GM12872 (cell line): ENCODE measurements around the gene RSRC1.

Experiments used
- TF ChIP-seq, protein P1 (sequence below): IDR thresholded peaks from 3 replicates; pipeline ENCODE4 v1.5.1; 2011; ENCODE audit warnings: low read depth, mild to moderate bottlenecking, low read length, moderate library complexity; ENCODE audit not compliant: insufficient read depth

RSRC1 gene

DNA sequence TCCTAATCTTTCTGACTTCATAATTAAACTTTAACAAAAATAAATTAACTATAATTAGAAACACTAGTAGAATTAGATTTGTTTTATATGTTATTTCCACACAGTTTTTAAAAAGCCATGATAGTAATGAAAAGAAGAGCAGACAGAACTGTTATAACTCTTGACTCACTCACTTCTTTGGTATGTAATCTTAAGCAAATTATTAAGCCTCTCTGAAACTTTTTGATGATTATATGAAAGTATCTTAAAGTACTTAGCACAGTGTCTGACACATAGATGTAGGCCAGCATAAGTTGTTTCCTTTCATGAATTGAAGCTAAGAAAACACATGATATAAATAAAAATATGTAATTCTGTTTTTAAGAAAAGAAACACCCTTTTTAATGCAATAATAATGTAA is 337.5 kb downstream of the RSRC1 start:
- TF ChIP-seq, protein P1, sequence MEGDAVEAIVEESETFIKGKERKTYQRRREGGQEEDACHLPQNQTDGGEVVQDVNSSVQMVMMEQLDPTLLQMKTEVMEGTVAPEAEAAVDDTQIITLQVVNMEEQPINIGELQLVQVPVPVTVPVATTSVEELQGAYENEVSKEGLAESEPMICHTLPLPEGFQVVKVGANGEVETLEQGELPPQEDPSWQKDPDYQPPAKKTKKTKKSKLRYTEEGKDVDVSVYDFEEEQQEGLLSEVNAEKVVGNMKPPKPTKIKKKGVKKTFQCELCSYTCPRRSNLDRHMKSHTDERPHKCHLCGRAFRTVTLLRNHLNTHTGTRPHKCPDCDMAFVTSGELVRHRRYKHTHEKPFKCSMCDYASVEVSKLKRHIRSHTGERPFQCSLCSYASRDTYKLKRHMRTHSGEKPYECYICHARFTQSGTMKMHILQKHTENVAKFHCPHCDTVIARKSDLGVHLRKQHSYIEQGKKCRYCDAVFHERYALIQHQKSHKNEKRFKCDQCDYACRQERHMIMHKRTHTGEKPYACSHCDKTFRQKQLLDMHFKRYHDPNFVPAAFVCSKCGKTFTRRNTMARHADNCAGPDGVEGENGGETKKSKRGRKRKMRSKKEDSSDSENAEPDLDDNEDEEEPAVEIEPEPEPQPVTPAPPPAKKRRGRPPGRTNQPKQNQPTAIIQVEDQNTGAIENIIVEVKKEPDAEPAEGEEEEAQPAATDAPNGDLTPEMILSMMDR, result no peak

DNA sequence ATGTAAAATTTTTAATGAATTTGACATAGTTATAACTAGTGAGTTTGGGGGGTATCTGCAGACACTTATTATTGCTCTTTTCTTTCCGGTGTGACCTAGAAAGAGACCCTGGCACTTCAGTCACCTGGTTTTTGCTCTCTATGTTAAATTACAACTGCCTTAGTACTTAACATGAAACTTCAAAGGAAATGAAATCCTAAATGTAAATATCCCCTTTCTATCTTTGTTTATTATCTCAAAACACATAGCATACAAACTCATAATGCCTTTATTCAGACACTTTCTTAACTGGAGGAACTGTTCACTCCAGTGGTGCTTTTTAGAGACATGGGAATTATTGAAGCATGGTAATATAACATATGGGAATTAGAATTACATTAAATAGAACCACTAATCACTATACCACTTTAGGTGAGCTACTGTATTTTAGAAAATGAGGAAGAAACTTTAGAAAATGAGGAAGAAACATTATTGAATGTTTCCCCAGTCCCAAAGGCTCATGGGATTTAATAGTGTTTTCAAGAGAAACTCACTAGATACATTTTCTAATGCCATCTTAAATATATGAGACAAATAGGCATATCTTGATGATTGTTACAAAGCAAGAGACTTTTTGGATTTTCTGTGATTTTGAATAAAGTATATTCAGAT is 341.6 kb downstream of the RSRC1 start:
- TF ChIP-seq, protein P1, result no peak

DNA sequence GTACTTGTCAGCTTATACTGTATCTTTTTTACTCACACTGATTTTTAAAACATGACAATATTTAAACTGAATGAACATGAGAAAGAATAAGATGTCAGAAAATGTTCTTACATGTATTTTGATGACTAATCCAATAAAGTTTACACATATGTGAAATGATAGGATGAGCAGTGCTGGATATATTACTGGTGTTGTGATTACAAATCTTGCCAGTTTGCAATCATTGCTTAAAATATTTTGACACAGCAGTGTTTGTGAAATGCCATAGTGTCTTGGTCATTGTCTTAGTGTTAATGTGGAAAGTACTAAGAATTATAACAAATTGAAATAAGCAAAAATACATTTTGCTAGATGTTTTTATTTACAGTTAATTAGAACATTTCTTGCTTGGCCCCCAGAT is 342.4 kb downstream of the RSRC1 start:
- TF ChIP-seq, protein P1, result no peak

DNA sequence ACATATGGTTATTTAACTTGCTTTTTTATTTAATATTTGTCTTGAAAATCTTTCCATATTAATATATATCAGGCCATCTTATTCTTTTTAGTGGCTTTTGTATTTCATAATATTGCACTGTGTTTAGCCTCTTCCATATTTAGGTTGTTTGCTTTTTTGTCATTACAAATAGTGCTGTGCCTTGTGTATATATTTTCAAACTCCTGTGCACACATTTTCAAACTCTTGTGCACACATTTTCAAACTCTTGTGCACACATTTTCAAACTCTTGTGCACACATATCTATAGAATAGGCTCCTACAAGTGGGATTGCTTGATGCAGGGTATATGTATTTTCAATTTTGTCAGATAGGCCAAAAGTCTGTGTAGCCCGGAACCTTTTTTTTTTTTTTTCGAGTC is 343.1 kb downstream of the RSRC1 start:
- TF ChIP-seq, protein P1, result no peak

DNA sequence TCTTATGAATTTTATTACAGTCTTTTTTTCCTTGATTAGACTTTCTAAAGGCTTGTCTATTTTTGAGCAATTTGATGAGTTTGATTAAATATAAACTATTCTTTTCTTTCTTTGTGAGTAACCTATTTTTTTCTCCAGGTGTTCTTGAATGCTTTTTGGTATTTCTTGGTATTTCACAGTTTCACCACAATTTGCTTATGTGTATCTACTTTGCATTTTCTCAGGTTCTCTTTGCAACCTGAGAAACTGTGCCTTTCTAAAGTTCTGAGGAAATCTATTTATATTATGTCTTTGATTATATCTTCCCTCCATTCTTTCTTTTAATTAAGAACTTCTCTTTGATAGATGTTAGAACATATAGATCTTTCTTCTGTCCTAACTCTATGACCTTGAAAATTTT is 344.0 kb downstream of the RSRC1 start:
- TF ChIP-seq, protein P1, result no peak

DNA sequence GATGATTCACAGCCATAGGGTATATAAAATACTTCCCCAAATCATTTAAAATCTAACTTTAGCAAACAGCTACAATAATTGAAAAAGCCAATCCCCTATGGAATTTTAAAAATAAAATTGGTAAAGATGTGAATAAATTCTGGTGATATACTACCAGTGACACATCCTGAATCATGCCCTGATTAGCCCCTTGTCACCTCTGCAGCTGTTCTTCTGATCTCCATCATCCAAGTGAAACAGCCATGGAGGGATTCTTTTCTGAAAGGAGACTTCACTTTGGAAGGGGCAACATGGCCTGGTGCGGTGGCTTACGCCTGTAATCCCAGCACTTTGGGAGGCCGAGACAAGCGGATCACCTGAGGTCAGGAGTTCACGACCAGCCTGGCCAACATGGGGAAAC is 345.5 kb downstream of the RSRC1 start:
- TF ChIP-seq, protein P1, result no peak

DNA sequence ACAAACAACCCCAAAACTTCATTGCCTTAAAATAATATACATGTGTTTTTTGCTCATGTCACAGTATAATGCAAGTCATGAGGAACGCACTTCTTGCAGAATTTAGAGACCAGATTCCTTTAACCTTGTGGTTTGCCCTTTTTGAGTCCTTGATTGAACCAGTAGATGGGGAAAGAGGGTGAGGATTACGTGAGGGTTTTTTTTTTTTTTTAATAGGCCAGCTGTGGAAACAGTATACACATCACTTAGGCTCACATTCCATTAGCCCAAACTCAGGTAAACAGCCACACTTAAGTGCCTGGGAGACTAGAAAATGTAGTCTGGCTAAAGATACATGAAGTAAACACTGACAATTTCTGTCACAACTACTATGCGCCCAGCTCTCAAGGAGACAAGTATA is 346.2 kb downstream of the RSRC1 start:
- TF ChIP-seq, protein P1, result no peak
